ENCODE results near the gene ABHD1.
A peak's percentile ranks its signal among the peaks of the same experiment; 100 is the strongest.
"Not testable (repeated sequence)": the region's sequence is repeated elsewhere in the genome, so short reads cannot be mapped to it uniquely, and the experiment has no call there.

The ABHD1 gene

DNA sequence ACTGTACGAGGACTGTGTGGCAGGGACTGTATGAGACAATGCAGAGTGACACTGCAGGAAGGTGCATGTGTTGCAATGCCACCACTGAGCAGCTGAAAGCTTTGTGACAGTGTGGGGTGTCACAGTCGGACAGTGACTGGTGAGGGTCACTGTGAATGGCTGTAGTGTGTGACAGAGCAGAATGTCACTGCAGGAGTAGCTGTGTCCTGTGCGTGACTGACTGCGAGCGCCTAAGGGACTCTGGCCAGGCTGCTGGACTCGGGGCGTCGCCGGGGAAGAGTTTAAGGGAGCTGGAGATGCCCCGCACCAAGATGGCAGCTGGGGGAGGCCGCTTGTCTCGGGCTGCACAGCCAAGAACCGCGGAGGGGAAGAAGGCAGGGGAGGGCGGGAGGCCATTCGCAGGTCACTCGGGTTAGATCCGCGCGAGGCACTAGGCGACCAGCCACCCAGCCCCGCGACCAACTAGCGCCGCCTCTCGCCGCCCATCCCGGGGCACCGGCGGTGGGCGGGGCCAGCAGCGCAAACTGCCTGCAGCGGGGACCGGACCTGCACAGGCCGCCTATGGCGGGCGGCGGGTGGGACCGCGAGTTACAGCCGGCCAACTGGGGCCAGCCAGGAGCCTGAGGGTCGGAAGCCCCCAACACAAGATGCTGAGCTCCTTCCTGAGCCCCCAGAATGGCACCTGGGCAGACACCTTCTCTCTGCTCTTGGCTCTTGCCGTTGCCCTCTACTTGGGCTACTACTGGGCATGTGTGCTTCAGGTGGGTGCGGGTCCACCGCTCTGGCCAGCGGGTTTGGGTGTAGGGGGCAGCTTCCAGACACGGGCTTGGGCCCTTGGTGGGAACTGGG is at the start of gene ABHD1:
ABHD1 (plus strand) TSS at position 514 of the 849 bp plus-strand sequence; CDS start at position 648, 134 bp downstream.
- DNase-seq = peak; percentile 67 to 80

- DNase-seq = peak; percentile 29 to 61
These were observed 48.7 kb upstream of the ABHD1 start for GRCh38 chr2:27074738-27075565.

GRCh38 chr2:27075566-27075871 is 48.1 kb upstream of the ABHD1 start:
- not testable (repeated sequence) for DNase-seq

DNA sequence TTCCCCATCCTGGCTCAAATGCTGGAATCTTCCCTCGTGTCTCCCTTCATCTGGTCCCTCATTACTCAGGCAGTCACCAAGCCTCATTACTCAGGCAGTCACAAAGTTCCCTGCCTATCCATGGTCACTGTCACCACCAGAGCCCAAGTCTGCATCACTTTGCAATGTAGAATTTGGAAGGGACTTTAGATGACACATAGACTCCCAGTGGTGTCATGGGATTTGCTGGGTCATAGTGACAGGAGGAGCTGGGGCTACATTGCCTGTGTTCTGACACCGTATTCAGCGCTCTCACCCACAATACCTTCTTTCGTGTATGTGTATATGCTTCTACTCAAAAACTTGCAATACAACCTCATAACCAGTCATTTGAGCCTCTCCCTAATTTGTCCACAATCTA is 47.3 kb upstream of the ABHD1 start:
- DNase-seq = no peak

GRCh38 chr2:27077231-27077630 is 46.4 kb upstream of the ABHD1 start:
- DNase-seq = no peak

DNA sequence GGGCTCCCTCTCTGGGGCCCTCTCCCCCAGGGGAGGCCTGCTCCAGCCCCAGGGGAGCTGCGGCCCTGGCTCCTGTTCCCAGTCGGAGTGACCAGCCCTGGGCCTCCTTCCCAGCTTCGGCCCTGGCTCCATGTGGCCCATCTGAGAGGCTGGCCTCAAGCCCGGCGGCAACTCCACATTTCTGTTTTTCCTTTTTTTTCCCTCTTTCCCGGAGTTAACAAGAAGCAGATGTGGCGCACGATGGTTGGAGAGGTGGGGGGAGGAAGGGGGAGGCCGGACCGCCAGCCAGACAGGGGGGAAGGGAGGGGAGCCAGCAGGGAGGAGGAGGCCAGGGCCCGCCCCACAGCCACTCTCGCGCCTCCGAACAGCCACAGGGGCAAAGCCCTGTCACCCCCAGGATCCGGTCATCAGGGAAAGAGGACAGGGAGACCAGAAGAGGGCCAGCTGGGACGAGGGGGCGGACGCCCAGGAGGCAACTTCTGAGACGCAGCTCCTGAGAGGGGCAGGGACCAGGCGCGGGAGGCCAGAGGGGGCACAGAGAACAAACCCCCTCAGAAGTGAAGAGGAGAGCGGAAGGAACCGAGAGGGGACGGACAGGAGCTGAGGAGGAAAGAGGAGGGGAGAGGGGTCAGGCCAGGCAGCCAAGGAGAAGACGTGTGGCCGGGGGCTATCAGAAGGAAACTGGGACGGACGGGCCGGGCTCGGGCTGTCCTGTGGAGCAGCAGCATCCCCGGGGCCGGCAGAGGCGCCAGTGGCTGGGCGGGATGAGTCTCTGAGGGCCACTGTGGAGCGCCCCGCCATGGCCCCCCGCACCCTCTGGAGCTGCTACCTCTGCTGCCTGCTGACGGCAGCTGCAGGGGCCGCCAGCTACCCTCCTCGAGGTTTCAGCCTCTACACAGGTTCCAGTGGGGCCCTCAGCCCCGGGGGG is 45.1 kb upstream of the ABHD1 start, which contains the start of gene EMILIN1:
EMILIN1 (plus strand) TSS at position 349 of the 928 bp plus-strand sequence; CDS start at position 800, 451 bp downstream.
- DNase-seq = no peak

DNA sequence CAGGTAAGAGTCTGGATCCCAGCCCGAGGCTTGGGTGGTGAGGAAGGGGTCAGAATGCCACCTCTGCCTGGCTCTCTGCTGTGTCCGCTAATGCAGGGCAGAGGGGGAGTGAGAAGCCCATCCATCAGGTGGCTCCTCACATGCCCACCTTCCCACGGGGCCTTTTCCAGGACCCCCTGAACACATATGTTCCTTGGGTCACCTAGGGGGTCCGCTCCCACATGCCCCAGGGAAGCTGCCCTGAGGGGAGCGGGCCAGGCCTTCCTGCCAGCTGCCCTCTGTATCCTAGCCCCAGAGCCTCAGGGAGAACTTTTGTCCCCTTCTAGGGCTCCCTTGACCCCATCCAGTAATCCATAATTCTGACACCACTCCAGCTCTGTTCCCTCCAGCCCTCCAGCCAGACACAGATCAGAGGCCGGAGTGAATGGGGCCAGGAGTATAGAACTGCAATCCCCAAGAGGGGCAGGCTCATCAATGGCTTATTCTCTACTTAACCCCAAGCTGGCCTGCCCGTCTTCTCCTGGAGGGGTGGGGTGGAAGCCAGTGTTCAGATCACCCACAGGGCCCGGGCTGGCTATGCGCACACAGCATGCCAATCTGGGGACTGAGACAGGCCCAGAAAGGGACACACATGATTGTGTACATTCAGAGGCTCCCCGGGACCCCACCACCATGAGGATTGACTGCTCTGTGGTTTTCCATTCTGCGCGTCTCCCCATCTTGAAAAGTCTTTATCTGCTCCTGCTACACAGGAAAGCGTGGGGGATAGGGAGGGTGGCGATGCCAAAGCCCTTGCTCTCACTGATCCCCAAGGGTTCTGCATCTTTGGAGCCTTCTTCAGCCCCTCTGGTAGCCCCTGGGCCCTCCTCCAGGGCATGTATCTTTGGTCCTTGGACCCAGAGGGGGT is 44.1 kb upstream of the ABHD1 start:
- no peak for DNase-seq

DNA sequence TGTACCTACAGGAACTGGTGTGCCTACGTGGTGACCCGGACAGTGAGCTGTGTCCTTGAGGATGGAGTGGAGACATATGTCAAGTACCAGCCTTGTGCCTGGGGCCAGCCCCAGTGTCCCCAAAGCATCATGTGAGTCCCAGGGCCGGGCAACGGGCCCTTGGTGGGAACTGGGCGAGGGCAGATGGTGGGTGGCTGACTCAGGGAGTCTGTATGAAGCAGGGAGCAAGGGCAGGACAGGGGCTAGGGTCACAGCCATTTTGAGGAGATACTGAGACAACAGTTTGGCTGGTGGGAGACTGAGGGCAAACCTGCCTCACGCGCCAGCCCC is 43.5 kb upstream of the ABHD1 start:
- DNase-seq = no peak

DNA sequence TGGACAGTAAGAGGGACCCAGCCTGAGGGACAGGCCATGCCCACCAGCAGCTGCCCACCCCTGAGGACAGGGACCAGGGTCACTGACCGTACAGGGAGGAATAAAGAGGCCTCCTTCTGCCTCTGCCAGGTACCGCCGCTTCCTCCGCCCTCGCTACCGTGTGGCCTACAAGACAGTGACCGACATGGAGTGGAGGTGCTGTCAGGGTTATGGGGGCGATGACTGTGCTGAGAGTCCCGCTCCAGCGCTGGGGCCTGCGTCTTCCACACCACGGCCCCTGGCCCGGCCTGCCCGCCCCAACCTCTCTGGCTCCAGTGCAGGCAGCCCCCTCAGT is 43.0 kb upstream of the ABHD1 start:
- no peak for DNase-seq

DNA sequence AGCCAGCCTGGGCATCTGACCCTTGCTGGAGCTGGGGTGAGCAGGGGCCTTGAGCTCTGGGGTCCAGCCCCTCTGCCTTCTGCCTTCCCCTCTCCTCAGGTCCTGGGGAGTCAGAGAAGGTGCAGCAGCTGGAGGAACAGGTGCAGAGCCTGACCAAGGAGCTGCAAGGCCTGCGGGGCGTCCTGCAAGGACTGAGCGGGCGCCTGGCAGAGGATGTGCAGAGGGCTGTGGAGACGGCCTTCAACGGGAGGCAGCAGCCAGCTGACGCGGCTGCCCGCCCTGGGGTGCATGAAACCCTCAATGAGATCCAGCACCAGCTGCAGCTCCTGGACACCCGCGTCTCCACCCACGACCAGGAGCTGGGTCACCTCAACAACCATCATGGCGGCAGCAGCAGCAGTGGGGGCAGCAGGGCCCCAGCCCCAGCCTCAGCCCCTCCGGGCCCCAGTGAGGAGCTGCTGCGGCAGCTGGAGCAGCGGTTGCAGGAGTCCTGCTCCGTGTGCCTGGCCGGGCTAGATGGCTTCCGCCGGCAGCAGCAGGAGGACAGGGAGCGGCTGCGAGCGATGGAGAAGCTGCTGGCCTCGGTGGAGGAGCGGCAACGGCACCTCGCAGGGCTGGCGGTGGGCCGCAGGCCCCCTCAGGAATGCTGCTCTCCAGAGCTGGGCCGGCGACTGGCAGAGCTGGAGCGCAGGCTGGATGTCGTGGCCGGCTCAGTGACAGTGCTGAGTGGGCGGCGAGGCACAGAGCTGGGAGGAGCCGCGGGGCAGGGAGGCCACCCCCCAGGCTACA is 41.4 kb upstream of the ABHD1 start:
- DNase-seq = no peak

DNA sequence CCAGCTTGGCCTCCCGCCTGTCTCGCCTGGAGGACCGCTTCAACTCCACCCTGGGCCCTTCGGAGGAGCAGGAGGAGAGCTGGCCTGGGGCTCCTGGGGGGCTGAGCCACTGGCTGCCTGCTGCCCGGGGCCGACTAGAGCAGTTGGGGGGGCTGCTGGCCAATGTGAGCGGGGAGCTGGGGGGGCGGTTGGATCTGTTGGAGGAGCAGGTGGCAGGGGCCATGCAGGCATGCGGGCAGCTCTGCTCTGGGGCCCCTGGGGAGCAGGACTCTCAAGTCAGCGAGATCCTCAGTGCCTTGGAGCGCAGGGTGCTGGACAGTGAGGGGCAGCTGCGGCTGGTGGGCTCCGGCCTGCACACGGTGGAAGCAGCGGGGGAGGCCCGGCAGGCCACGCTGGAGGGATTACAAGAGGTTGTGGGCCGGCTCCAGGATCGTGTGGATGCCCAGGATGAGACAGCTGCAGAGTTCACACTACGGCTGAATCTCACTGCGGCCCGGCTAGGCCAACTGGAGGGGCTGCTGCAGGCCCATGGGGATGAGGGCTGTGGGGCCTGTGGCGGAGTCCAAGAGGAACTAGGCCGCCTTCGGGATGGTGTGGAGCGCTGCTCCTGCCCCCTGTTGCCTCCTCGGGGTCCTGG is 40.7 kb upstream of the ABHD1 start:
- no peak for DNase-seq

DNA sequence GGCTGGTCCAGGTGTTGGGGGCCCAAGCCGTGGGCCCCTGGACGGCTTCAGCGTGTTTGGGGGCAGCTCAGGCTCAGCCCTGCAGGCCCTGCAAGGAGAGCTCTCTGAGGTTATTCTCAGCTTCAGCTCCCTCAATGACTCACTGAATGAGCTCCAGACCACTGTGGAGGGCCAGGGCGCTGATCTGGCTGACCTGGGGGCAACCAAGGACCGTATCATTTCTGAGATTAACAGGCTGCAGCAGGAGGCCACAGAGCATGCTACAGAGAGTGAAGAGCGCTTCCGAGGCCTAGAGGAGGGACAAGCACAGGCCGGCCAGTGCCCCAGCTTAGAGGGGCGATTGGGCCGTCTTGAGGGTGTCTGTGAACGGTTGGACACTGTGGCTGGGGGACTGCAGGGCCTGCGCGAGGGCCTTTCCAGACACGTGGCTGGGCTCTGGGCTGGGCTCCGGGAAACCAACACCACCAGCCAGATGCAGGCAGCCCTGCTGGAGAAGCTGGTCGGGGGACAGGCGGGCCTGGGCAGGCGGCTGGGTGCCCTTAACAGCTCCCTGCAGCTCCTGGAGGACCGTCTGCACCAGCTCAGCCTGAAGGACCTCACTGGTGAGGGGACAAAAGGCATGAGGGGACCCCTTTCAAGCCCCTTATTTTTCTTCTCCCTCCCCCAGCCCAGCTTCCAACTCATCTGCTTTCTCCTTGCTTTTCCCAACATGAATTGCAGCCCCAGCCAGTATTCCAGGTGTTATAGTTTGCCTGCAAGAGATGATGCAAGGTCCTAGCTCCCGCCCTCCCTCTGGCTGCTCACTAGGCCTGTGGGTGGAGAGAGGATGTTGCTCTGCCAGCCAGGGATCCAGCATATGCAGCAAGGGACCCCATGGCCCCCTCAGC is 40.0 kb upstream of the ABHD1 start:
- DNase-seq = no peak

- DNase-seq = no peak
These were observed 39.1 kb upstream of the ABHD1 start for GRCh38 chr2:27084297-27085061.

GRCh38 chr2:27085062-27085672 is 38.4 kb upstream of the ABHD1 start:
- DNase-seq = no peak

GRCh38 chr2:27085673-27086089 is 37.9 kb upstream of the ABHD1 start:
- peak; percentile 14 to 29 for DNase-seq

- DNase-seq = peak; percentile 97 to 98
These were observed 37.4 kb upstream of the ABHD1 start for GRCh38 chr2:27086090-27086723.

- DNase-seq = no peak
These were observed 36.7 kb upstream of the ABHD1 start, which contains the start of gene KHK for GRCh38 chr2:27086724-27087593. Gene KHK (plus strand): TSS chr2:27086772. CDS start chr2:27087260, 488 bp downstream.

All from CD4-positive, alpha-beta T cell treated with Interferon alpha-2 for 1 hour (primary cell).